HG02588 (cell line): Measurements from ENCODE around the gene SOCS3.

Experiments
- ATAC-seq: cut with Tn5 transposase; IDR thresholded peaks from one replicate; pipeline ENCODE4 v1.9.1; 2021; ENCODE audit warnings: mild to moderate bottlenecking, moderate library complexity; ENCODE audit not compliant: unreplicated experiment

SOCS3 gene

GRCh38 chr17:78353834-78354233 lies 6.0 kb downstream of the SOCS3 start:
- no peak for ATAC-seq

- no peak for ATAC-seq
Observed at GRCh38 chr17:78351449-78352006, 8.3 kb downstream of the SOCS3 start.

- no peak for ATAC-seq
Observed at GRCh38 chr17:78349891-78350642, 9.8 kb downstream of the SOCS3 start.

- ATAC-seq, result no peak
Observed at GRCh38 chr17:78348055-78348770, 11.7 kb downstream of the SOCS3 start.

GRCh38 chr17:78347453-78347852 lies 12.4 kb downstream of the SOCS3 start:
- ATAC-seq, result no peak

- ATAC-seq, result no peak
Observed at GRCh38 chr17:78346605-78347250, 13.1 kb downstream of the SOCS3 start.

GRCh38 chr17:78345791-78346494 lies 13.9 kb downstream of the SOCS3 start:
- ATAC-seq, result no peak

GRCh38 chr17:78345172-78345571 lies 14.7 kb downstream of the SOCS3 start:
- no peak for ATAC-seq

- no peak for ATAC-seq
Observed at GRCh38 chr17:78344666-78345065, 15.2 kb downstream of the SOCS3 start.

- no peak for ATAC-seq
Observed at GRCh38 chr17:78343543-78344201, 16.2 kb downstream of the SOCS3 start.

- ATAC-seq, result no peak
Observed at GRCh38 chr17:78343187-78343542, 16.7 kb downstream of the SOCS3 start.

GRCh38 chr17:78342449-78343186 lies 17.3 kb downstream of the SOCS3 start:
- no peak for ATAC-seq

- ATAC-seq, result no peak
Observed at GRCh38 chr17:78341559-78342448, 18.1 kb downstream of the SOCS3 start.

- no peak for ATAC-seq
Observed at GRCh38 chr17:78340183-78340955, 19.5 kb downstream of the SOCS3 start.

- no peak for ATAC-seq
Observed at GRCh38 chr17:78338486-78339259, 21.2 kb downstream of the SOCS3 start.

GRCh38 chr17:78337244-78338109 lies 22.4 kb downstream of the SOCS3 start:
- ATAC-seq, result peak; percentile 48
